HG03039 (cell line): ENCODE measurements around the gene WDR62.
A peak's percentile ranks its signal among the peaks of the same experiment; 100 is the strongest.

Source experiments
- ATAC-seq: cut with Tn5 transposase; IDR thresholded peaks from one replicate; pipeline ENCODE4 v1.9.1; 2021; ENCODE audit warnings: mild to moderate bottlenecking, moderate library complexity; ENCODE audit not compliant: unreplicated experiment

Gene WDR62

DNA sequence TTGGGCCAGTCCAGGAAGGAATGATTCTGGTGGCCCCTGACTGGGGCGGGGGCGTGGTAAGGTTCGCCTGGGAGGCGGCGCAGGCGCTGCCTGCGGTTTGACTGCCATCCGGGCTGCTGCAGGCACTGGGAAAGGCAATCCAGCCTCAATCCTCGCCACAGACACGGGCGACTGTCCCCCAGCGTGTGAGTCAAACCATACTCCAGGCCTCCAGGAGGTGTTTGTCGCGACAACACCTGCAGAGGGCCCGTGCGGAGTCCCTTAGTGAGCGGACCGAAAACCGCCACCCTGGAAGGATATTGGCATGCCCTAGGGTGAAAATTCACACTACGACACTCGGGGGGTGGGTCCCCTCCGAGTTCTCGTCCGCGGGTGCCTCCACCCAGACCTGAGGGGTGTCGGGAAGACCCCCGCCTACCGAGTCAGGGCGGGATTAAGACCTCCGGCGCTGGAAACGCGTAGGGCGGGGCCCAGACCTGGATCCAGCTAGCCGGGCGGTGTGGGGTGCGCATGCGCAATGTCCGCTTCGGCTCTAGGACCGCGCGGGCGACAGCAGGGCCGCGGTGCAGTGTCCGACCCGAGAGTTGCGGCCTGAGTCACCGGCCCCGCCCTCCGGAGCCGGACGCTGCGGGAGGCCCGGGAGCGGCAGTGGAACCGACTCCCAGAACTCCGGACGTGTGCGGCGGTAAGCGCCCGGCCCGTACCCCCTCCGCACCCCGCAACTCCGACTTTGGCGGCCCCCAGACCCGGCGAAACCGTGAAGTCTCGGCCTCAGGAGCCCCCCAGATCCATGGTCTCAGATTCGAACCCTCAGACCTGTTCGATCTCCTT is 85.0 kb downstream of the WDR62 start, which contains the start of gene CAPNS1:
Gene CAPNS1 (plus strand): TSS at position 594 of the 831 bp plus-strand sequence. CDS start 946 bp downstream, outside the sequence.
- ATAC-seq = peak; percentile 75

DNA sequence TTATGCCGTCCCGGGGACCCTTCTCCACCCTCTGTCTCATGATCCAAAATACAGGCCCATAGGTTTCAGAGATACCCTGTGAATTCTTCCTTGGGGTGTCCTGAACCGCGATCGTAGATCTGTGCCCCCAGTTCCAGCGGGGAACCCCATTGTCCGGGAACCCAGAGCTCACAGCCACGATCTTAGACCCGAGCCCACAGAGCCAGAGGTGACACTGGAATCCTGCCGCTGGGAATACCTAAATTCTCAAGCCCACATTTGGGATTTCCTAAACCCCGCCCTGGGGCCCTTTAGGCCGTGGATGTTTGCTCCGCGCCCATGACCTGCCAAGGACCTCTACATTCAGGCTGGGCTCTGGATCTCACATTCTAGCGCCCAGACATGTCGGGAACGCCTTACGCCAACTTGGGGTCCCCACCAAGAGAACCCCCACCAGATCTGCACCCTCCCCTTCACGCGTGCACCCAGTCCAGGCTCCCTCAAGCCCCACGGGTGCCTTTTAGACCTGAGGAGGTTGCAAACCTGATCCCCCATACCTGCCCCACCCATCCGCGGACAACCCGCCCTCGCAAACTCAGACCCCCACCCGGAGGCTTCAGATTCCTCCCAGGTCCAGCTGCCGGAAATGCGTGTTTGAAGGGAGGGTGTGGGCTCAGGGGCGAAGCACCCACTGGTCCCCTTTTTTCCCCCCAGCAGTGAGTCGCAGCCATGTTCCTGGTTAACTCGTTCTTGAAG is 85.8 kb downstream of the WDR62 start:
- ATAC-seq = peak; percentile 2

DNA sequence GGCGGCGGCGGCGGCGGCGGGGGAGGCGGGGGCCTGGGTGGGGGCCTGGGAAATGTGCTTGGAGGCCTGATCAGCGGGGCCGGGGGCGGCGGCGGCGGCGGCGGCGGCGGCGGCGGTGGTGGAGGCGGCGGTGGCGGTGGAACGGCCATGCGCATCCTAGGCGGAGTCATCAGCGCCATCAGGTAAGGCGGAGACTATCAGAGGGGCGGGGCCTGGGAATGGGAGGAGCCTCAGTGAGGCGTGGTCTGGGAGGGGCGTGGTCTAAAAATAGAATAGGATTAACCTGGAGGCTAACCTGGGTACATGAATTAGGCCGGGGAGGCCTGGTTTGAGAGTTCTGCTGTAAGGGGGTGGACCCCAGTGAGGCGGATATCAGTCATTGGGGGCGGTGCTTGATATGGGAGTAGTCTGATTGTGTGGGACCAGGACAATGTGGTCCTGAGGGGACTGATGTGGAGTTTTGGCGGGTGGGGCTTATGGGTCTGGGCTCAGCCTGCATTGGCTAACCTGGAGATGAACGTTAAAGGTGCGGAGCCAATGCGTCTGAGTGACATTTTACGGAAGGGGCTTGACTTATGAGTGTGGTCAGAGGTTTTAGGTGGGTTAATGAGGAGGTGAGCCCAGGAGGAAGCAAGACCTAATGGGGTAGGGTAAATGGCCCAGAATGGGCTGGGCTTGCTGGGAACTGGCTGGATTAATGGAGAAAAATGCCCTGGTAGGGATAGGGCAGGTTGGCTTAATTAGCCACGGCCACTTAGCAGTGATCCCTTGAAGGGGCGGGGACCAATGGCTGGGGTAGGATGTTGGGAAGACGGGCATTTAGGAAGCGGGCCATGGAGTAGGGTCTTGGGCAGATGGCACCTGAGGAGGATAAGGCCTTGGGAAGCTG is 86.6 kb downstream of the WDR62 start:
- ATAC-seq = peak; percentile 49

DNA sequence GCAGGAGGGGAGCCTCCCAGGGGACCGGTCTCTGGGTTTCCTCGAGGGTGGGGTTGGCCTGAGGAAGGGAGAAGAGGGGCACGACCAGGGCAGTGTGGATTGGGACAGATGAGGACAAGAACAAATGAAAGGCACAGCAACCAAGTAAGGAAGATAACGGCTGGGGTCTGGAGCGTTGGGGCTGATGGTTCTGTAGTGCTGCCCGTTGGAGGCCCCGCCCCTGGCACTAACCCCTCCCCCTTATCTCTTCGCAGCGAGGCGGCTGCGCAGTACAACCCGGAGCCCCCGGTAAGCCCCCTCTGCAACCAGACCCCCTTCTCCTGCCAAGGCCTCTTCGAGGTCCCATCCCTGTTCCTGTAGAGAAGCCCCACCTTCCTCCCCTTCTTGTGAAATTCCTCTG is 87.3 kb downstream of the WDR62 start:
- no peak for ATAC-seq

DNA sequence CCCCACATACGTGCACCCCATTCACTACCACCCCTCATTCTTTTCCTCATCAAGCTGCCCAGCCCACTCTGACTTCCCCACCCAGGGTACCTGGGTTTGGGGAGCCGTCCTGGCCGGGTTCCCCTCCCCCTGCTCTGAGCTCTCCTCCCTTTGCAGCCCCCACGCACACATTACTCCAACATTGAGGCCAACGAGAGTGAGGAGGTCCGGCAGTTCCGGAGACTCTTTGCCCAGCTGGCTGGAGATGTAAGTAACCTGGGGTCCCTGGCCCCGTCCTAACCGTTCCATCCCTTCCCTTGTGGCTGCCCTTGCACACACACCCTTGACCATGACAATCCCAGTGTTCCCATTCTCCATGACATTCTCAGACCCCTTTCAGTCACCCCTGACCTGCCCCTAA is 87.8 kb downstream of the WDR62 start:
- ATAC-seq = no peak

DNA sequence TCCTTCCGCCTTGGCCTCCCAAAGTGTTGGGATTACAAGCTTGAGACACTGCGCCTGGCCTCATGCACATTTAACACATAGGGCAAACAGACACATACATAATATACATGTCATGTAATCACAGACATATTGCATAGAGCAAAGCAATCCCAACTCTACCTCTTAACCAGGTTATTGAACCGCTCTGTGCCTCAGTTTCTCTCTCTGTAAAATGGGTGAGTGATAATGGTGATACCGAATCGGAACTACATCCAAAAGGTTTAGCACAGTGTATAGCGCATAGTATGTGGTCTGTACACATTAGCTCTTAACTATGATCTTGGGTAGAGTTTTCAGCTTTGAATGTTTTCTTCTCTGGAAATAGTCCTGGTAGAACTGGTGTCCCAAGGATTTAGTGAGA is 89.9 kb downstream of the WDR62 start:
- ATAC-seq = no peak

DNA sequence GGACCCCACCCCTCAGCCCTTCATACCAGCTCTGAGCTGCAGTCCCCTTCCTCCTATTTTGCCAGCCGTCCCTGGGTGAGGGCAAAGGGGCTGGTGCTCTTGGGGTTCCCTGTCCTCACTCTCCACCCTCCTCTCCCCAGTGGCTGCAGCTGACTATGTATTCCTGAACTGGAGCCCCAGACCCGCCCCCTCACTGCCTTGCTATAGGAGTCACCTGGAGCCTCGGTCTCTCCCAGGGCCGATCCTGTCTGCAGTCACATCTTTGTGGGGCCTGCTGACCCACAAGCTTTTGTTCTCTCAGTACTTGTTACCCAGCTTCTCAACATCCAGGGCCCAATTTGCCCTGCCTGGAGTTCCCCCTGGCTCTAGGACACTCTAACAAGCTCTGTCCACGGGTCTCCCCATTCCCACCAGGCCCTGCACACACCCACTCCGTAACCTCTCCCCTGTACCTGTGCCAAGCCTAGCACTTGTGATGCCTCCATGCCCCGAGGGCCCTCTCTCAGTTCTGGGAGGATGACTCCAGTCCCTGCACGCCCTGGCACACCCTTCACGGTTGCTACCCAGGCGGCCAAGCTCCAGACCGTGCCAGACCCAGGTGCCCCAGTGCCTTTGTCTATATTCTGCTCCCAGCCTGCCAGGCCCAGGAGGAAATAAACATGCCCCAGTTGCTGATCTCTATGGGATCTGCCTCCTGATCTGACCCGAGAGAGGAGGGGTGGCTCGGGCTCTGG is 95.1 kb downstream of the WDR62 start:
- no peak for ATAC-seq

DNA sequence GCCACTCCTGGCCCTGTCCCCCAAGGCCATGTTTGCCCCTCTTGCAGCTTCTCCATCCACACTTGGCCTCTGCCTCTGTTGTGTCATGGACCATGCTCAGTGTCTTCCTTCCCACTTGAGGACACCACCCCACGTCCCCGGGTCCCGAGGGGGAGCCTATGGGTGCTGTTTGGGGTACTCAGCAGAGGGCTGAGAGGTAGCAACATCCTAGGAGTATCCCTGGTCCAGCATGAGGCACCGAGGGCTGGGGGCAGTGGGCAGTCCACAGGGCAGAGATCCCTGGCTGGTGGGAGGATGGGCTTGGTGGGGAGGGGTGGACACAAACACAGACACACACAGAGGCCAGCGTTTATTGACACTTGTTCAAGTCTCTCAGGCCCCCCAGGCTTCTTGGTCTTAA is 95.9 kb downstream of the WDR62 start:
- no peak for ATAC-seq

DNA sequence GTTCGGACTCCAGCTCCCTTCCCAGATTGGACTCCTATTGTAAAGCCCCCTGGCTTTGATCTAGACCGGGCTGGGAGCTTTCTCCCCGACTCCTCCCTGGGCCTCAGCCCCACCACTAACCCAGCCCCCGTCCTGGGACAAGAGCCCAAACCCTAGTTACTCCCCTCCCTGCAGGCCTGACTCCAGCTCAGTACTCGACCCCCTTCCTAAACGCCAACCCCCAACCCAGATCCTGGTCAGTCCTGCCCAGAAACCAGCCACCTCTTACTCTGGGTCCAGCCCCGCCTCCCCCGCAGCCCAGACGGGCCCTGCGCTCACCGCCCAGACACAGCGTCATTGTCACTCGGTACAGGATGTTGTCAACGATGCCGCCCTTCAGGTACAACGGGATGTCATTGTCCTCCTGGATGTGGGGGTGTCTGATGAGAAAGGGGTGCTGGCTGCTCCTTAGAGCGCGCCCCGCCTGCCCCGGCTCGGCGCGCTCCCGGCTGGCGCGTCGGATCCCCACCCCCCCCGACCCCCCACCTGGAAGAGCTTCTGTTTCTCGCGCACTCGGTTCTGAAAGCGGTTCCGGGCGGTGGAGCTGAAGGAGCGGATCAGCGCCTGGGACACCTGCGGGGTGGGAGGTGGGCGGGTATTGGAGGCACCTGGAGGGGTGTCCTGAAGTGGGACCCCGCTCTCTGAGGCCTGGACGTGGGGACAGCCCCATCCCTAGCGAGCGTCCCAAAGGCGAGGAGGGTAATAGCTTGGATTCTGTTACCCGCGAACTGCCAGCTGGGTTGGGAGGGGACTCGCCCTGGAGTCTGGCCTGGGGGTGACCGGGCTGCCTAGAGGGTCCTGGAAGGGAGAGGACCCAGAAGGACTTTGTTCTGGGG is 96.7 kb downstream of the WDR62 start:
- ATAC-seq = no peak

DNA sequence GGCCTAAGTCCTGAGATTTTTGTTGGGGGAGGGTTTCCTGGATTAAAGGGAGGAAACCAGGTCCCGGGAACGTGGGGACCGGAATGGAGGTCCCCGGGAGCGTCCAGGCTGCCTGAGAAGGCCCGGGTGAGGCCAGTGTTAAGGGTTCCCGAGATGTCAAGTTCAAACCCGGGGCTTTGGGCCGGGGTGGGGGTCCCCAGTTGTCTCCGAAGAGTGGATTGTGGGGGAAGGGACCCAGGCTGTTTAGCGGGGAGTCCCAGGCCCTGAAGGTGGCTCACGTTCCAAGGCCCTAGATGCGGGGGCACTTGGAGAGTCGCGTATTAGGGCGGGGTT is 97.3 kb downstream of the WDR62 start:
- ATAC-seq = no peak

DNA sequence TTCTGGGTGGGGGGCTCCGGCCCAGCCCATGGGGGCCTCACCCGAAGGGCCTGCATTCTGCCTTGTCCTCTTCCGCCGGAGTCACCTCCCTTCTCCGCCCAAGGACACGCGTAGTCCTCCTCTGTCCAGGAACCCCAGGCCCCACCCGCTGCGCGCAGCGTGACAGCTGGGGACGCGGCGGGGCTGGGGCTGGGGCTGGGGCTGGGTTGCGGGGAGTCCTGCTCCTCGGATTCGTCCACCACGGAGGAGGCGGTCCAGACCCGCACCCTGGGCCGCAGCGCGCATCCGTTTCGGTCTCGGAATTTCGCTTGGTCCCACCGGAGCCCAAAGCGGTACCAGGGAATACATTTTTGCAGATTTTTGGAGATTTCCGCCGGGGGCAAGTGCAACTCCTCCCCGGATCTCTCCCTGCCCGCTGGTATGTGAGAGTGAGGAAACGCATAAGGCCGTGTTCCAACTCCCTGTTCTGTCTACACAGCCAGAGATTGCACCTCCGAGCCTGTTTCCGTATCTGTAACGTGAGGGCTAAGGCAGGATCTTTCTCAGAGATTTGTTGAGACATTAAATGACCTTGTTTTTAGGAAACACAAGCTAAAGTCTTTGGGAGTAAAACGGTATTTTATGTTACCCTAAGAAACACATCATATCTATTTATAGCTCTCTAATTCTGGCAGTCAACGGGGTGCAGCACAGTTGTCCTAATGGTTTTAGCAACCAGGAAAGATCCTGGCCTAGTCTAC is 97.8 kb downstream of the WDR62 start, which contains the start of gene COX7A1:
Gene COX7A1 (minus strand): TSS at position 96 of the 740 bp plus-strand sequence. CDS start 40 bp downstream, at position 56.
- ATAC-seq = no peak

DNA sequence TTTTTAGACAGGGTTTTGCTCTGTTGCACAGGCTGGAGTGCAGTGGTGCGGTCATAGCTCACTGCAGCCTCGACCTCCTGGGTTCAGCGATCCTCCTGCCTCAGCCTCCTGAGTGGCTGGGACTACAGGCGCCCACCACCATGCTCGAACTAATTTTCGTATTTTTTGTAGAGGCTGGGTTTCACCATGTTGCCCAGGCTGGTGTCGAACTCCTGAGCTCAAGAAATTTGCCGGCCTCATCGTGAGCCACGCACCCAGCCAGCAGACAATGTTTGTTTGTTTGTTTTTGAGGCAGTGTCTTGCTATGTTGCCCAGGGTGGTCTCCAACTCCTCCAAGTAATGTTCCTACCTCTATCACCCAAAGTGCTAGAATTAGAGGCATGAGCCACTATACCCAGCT is 98.4 kb downstream of the WDR62 start:
- no peak for ATAC-seq
